ENCODE results near the gene GRIN2A.

- TF ChIP-seq POLR2A (IDR thresholded peaks at IDR 0.05; ENCODE audit: low read length) (no peak), GATA1 (IDR thresholded peaks at IDR 0.05; ENCODE audit: low read depth, low read length) (no peak)
Observed at GRCh38 chr16:9787717-9788116, 394.5 kb downstream of the GRIN2A start.

Data from erythroblast (primary cell).